GM18505 (cell line): ENCODE data around the gene TTLL5.

Source experiments
- ATAC-seq: cut with Tn5 transposase; IDR thresholded peaks from one replicate; pipeline ENCODE4 v1.9.1; 2021; ENCODE audit not compliant: unreplicated experiment
- POLR2A ChIP-seq: IDR thresholded peaks from 4 replicates; pipeline ENCODE4 v1.6.1; 2011; ENCODE audit warnings: borderline replicate concordance; ENCODE audit not compliant: insufficient read depth, insufficient read length; ENCODE audit errors: extremely low read depth

The TTLL5 gene

DNA sequence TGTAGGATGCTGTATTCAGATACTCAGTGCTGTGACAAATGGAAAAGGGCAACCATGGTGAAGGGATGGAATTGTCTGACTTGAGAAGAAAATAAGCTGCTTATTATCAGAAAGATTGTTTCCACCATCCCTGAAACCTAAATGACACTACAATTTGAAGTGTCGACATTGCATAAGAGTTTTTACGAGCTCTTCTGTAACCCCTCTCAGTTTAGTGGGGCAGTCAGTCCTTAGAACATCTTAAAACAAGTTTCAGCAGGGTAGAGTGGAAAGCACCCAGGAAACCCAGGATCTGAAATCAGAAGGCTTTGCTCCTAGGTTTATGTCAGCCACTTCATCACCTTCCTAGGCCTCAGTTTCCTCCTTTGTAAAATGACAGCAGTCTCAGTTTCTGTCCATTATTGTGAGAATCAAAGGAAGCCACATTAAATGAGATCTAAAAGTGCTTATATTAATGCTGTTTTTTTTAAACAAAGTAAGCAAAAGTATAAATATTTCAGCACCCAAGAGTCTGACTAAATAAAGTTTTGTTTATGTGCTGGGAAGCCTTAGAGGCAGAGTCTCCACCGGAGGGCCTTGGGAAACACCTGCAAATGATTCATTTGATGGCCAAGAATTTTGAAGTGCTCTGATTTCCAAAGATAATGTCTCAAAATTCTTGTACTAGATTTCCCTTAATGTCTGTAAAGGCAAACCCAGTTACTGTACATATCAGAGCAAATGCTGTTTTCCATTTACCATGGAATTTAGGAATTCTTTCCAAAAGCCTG is 326.3 kb downstream of the TTLL5 start:
- TF ChIP-seq POLR2A = no peak
- ATAC-seq = no peak

DNA sequence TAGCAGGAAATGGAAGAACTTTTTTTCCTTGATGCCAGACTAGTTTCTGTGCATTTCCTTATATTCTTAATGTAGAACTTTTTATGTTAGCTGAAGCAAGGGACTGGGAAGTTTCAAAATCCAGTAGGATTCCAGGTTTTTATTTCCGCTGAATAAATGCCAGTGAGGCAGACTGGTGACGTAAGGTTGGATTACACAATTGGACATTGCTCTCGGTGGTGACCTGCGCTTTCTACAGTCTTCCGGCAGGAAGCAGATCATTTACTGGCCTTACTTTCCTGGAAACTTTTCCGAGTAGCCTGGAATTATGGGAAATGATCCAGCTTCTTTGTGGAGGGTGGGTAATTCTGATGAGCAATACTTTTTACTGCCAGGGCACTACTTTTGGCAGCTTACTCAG is 328.1 kb downstream of the TTLL5 start:
- TF ChIP-seq POLR2A = no peak
- no peak for ATAC-seq

DNA sequence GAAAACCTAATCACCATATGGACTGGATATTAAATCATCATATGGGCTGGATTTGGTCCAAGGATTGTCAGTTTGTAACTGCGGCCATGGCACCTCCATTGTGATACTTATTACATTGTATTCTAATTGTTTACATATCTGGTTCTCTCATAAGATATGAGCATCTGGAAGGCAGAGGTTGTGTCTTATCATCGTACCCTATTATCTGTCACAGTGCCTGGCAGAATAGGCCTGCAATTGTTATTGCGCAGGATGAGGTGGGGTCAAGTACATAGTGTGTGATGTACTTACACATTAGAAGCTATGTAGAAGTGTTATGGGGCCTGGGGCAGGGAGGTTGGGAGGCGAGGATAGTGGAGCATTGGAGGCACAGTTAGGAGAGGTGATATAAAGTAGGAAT is 329.3 kb downstream of the TTLL5 start:
- ATAC-seq = no peak
- no peak for TF ChIP-seq POLR2A

DNA sequence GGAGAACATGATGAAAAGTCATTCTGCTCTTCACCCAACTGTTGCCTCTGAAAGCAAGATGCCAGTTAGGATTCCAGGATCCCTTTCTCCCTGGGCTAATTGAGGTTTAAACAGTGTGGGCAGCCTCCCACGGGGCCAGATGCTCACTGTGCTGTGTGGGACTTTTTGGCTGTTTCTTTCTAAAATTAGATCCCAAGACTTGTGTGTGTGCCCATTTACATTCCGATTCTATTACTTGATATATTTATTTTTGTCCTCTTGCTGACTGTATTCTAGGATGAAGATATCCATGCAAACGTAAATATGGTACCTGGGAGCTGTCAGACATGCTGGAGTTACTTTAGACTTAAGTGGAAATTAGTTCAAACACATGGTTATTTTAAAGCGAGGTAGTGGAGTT is 330.7 kb downstream of the TTLL5 start:
- no peak for ATAC-seq
- no peak for TF ChIP-seq POLR2A

DNA sequence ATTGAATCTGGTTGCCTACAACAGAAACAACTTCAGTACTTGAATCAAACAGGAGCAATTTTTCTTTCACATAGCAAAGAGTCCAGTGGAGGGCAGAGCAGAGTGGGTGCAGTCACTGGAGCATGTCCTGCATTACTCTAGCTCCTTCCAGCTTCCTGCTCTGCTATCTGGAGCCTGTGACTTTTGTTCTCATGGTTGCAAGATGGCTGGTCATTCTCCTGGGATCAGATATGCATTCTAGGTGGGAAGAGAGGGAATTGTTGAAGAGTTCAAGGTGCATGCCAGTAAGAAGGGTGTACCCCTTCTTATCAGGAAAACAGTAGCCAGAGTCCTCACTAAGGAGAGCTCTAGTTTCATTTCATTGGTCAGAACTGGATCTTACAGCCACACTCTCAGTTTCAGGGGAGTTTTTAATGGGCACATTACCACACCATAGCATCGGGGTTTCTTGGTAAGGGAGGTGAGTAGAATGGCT is 332.6 kb downstream of the TTLL5 start:
- ATAC-seq = no peak
- no peak for TF ChIP-seq POLR2A

DNA sequence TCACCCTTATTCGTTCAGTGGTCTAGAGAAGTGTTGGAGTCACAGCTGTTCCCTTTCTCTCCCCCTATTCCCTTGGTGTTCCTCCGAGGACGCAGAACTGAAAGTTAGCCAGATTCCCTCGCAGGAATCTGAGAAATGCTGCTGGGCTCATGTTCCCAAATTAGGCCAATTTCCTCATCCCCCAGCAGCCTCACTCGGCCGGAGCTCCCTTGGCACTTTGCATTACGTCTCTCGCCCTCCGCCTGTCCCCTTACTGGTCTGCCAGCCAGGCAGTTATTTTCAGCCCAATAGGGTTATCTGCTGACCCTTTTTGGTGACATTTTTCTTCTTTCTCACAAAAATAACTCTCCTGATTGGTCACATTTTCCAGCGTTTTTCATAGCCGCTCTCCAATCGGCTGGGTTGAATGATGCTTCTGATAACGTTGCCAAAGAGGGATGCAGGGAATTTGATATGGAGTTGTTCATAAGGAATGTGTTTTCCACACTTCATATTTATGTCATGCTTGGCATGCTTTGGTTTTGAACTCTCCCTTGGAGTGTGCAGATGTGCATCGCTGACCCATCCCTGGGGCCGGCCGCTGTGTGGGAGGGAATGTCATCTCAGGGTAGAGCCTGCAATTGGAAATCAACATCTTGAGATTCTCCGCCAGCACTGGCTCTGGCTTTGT is 334.5 kb downstream of the TTLL5 start:
- no peak for TF ChIP-seq POLR2A
- no peak for ATAC-seq

DNA sequence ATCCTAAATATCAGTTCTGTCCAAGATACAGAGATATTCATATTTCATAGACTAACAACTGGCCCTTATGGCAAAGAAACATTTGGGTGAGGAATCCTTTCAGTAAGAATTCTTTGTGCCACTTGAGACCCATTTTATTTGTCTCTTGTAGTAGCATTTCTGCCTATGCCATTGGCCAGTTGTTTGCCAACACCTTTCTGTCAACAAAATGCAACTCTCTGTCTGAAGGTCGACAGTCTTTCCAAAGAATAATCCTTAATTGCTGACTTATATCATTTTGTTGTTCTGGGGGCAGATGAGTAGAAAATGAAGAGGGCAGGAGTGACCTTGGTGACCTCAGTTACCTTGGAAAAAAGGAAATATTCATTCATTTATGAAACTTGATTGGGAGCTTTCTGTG is 335.4 kb downstream of the TTLL5 start:
- no peak for ATAC-seq

DNA sequence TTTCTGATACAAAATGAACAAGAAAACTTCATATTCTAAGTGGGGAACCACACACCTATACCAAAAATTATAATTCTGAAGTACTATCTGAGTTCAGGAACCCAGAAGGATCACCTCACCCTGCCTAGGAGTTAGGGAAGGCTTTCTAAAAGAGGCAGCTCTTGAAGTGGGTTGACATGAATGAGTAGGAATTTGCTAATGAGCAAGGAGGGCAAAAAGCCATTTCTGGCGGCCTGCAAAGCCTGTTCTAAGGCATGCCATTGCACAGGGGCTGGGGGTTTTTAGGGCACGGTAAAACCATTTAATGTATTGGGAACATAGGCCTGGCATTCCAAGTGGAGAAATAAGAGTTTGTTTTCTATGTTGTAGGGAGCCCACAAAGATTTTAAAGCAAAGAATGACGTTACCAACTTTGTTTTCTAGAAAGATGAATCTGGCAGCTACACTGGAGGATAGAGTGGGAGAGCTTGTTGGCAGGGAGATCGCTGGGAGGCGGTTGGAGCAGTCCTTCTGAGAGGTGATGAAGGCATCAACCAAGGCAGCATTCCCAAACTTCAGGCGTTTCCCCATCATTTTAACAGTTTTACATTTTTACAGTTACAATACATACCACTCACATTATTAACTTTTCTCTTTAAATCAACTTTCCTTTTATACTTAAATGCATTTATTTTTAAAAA is 338.6 kb downstream of the TTLL5 start:
- no peak for ATAC-seq
- no peak for TF ChIP-seq POLR2A

More for the DNA sequence above, 335.4 kb downstream of the TTLL5 start:
- TF ChIP-seq POLR2A = no peak

DNA sequence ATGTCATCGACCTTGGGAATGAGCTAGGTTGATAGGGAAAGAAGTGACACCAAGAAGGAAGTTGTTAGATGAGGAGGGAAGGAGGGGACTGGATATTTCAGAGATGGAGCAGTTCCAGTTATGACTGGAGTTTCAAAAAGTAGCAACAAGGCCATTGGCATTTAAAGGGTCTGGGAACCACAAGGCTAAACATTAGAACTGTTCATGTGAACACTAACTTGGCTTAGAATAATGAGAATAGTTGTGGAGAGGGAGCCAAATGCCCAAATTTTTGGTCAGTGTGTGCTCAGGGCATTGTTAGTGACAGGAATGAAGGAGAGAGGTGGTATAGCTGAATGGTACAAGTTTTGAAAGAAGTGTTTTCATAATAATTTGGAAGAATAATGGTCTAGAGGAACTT is 341.3 kb downstream of the TTLL5 start:
- TF ChIP-seq POLR2A = no peak
- no peak for ATAC-seq
